Mesodermal cell (in vitro differentiated cells): ENCODE results near the gene ZFAND5.

Experiments used
- H3K27ac ChIP-seq: 2 replicates; pipeline ENCODE4 v1.7.0; 2013; ENCODE audit warnings: mild to moderate bottlenecking, low read depth, low read length, moderate library complexity; ENCODE audit not compliant: severe bottlenecking
- H3K36me3 ChIP-seq: 2 replicates; pipeline ENCODE4 v1.7.1; 2013; ENCODE audit warnings: mild to moderate bottlenecking, low read length, moderate library complexity; ENCODE audit not compliant: control insufficient read depth, insufficient read depth
- H3K4me1 ChIP-seq: one replicate; pipeline ENCODE4 v1.7.1; 2013; ENCODE audit warnings: mild to moderate bottlenecking, low read length; ENCODE audit not compliant: insufficient read depth, control insufficient read depth, poor library complexity, severe bottlenecking
- H3K4me3 ChIP-seq: 2 replicates; pipeline ENCODE4 v1.7.0; 2013; ENCODE audit warnings: low read length, control low read depth, mild to moderate bottlenecking; ENCODE audit not compliant: insufficient read depth, poor library complexity, severe bottlenecking; ENCODE audit errors: extremely low read depth
- H3K9me3 ChIP-seq: 2 replicates; pipeline ENCODE4 v1.7.1; 2013; ENCODE audit warnings: mild to moderate bottlenecking, low read length, moderate library complexity; ENCODE audit not compliant: control insufficient read depth
- WGBS, 2 experiments: methylation state at CpG; one replicate each; pipeline ENCODE4 v1.1.5; 2013; ENCODE audit warnings: missing lambda C conversion rate in 2 of 2; ENCODE audit not compliant: insufficient coverage in 2 of 2; 5-methylcytosine and 5-hydroxymethylcytosine counted together

The ZFAND5 gene

DNA sequence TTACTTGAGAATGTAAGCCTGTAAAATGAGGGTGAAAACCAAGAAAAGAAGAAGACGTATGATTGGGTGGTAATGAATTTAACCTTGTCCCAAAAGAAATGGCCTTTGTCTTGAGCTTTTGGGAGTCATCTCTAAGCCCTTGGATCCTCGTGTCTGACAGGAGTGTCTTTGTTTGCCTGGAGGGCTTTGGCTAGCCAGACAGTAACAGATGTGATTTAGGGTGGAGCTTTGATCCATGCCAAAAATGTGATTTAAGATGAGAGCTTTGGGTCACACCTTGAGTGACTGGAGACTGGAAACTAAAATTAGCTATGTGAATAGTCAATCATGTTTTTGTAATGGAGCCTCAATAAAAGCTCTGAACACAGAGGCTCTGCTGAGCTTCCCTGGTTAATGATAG, 25.9 kb upstream of the ZFAND5 start:
- no peaks in the 10 kb centered on the region for H3K9me3 ChIP-seq
- WGBS, 2 experiments = 88 to 96% methylated on average over 2 of the region's 2 CpGs
- no peaks in the 10 kb centered on the region for H3K36me3 ChIP-seq
- no peak overlapping the region for H3K27ac ChIP-seq
- H3K4me3 ChIP-seq = no peak overlapping the region
- no peaks in the 10 kb centered on the region for H3K4me1 ChIP-seq

DNA sequence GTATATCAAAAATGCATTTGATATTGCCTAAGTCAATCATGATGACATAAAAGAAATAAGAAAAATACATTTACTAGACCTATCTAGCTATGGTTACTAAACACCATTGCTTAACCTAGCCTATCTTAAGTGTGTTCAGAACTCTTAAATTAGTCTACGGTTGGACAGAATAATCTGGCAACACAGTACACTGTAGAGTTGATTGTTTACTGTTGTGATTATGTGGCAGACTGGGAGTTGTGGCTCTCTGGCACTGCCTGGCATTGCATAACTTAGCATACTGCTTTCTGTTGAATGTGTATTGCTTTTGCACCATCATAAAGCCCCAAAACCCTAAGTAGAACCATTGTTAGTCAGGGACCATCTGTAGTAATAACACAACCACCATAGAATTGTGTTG, 21.2 kb upstream of the ZFAND5 start:
- no CpG with 5 or more reads among the region's 1 CpG for WGBS, 2 experiments
- H3K36me3 ChIP-seq = no peaks in the 10 kb centered on the region
- H3K27ac ChIP-seq = no peak overlapping the region
- no peaks in the 10 kb centered on the region for H3K4me1 ChIP-seq
- H3K4me3 ChIP-seq = no peak overlapping the region
- H3K9me3 ChIP-seq = no peaks in the 10 kb centered on the region

DNA sequence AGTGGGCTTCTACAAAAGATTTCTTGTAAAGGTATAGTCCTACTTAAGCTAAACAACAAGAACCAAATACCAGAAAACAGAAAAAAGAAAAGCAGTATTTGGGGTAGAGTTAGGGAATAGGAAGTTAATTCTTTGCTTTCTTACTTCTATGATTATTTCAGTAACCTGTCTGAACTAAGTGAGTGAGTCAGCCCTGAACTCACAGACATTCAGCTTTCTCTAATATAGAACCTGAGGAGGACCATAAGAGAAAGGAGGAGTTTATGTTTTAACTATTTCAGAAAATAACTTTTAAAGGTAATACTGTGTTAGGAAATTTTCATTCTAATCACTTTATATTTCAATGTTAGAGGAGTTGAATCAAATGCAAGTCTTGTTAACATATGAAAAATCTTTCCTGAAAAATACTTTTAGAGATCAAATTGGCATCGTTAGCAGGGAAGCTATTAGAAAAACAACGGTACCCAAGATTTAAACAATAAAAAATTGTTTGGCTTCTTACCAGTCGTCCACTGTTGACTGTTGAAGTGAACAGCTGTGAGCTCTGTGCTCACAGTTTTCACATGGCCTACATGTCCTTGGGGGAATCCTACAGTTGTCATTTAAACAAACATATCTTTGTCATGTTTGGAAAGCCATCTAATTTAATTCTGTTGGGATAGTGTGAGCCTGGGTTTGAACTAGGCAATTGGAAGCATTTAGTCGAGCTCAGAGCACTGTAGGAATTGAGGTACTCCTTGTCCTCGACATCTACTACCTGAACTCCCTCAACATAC, 19.9 kb upstream of the ZFAND5 start:
- 85 to 94% methylated on average over 3 of the region's 5 CpGs for WGBS, 2 experiments
- no peak overlapping the region for H3K4me3 ChIP-seq
- no peaks in the 10 kb centered on the region for H3K9me3 ChIP-seq
- no peaks in the 10 kb centered on the region for H3K4me1 ChIP-seq
- H3K36me3 ChIP-seq = no peaks in the 10 kb centered on the region
- no peak overlapping the region for H3K27ac ChIP-seq

DNA sequence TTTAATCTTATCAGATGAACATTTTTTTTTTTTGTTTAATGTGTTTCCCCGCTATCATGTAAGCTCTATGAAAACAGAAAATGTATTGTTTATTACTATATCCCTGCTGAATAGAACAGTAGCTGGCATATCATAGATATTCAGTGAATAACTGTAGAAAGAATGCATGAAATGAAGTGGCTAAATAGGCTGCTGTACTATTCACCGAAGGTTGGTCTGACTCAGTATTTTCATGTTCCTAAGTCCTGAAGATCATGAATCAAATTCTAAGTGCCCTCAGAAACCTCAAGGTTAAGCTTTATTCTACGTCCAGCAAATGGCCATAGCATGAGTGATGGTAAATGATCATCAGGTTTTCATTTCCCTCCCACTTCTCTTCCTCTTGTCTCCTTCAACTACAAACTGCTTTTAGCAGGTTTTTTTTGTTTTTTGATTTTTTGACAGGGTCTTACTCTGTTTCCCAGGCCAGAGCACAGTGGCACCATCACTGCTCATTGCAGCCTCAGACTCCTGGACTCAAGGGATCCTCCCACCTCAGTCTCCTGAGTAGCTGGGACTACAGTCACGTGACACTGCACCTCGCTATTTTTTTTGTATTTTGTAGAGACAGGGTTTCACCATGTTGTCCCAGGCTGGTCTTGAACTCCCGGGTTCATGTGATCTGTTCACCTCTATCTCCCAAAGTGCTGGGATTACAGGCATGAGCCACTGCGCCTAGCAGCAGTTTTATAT, 19.1 kb upstream of the ZFAND5 start:
- Histone ChIP-seq H3K36me3 (no peaks in the 10 kb centered on the region), H3K9me3 (no peaks in the 10 kb centered on the region), H3K4me3 (no peak overlapping the region), H3K4me1 (no peaks in the 10 kb centered on the region), H3K27ac (no peak overlapping the region)
- 68 to 90% methylated on average over 2 to 3 of the region's 7 CpGs for WGBS, 2 experiments

DNA sequence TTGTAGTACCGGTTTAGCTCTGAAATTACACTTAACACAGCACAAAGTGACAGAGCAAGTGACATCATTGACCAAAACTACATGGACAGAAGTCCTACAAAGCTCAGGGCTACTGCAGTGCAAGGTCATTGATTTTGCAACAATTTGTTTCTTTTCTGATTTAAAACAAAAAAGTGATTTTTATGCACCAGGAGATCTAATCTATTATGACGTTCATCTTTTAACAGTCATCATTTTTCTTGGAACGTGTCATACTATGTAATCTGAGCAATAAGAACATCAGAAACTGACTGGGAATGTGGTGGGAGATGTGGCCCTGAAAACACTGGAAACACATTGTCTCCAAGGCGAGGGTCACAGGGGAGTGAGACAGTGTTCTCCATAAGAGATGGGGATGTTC, 17.4 kb upstream of the ZFAND5 start:
- no peak overlapping the region for H3K27ac ChIP-seq
- no peaks in the 10 kb centered on the region for H3K4me1 ChIP-seq
- no peaks in the 10 kb centered on the region for H3K9me3 ChIP-seq
- no peak overlapping the region for H3K4me3 ChIP-seq
- H3K36me3 ChIP-seq = no peaks in the 10 kb centered on the region
- WGBS, 2 experiments = 90% methylated on average over 2 of the region's 4 CpGs

DNA sequence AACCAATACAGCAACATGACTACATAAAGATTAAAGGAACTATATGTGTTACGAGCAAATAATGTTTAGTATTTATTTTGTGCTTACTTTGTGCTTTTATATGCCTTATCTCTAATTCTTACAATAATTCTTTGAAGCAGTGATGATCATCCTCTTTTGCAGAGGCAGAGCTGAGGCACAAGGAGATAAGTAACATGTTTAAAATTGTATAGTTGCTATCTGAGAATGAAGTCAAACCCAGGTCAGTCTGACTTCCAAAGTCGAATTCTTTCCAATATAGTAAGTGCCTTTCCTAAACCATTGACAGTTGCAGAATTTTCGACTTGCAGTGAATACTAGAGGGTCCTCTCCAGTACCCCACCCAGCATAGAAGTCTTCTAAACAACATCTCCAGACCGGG, 12.0 kb upstream of the ZFAND5 start:
- H3K9me3 ChIP-seq = no peaks in the 10 kb centered on the region
- no peaks in the 10 kb centered on the region for H3K36me3 ChIP-seq
- H3K4me3 ChIP-seq = no peak overlapping the region
- H3K4me1 ChIP-seq = no peaks in the 10 kb centered on the region
- H3K27ac ChIP-seq = no peak overlapping the region
- 95 to 100% methylated on average over 3 of the region's 4 CpGs for WGBS, 2 experiments

DNA sequence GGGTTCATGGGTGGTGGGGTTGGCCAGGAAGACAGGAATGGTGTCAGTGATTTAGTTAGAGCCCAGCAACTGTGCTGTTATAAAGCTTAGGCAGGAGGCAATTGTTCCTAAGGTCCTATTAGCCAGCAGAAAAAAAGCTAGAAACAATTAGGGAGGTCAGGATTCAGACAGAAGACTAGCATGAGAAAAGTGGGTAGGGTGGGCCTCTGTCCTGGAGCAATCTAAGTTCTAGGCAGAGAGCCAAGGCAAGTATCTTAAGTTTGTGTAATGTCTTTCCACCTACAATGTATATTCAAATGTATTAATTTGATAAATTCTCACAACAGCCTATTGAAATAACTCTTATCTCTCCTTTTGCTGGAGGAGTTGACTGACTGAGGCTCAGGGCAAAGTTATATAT, 6.1 kb upstream of the ZFAND5 start:
- Histone ChIP-seq H3K27ac (no peak overlapping the region), H3K36me3 (no peaks in the 10 kb centered on the region), H3K9me3 (no peaks in the 10 kb centered on the region), H3K4me3 (no peak overlapping the region), H3K4me1 (peaks cover 2% of the 10 kb centered on the region)

DNA sequence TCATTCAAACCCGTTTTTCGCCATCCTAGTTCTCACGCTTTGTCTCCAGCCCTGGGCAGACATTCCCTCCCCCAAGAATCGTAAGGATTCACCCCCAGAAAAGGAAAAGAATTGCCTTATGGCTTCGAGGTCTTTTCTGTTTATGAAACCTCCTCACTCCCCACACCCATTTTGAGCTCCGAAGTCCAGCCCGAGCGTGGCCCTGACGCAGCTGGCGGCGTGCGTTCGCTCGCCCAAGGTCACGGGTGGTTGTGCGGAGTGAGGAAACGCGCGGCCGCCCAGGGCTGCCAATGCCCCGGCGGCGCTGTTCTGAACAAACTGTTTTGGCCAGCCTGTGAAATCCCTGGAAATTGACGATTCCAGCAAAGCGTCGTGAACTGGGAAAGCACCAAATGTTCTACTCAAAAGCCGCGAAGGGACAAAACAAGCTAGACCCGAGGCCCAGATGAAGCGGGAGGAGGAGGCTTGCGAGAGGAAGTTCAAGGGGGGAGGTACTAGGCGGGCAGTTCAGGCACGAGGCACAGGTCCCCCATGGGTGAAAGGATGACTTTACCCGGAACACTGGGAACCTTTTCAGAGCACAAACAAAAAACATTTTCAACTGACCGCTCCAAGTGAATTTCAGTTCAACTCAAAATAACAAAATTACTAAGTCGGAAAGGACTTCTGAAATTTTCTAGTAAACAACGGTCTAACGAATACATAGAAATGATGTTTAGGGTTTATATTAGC, 683 bp upstream of the ZFAND5 start:
- Histone ChIP-seq H3K9me3 (no peaks in the 10 kb centered on the region), H3K36me3 (peaks cover 10% of the 10 kb centered on the region), H3K4me1 (peaks cover 2% of the 10 kb centered on the region), H3K27ac (peak overlapping the region; percentile 99), H3K4me3 (peak overlapping the region; percentile 82)
- WGBS, 2 experiments = 2 to 5% methylated on average over 29 to 33 of the region's 38 CpGs

DNA sequence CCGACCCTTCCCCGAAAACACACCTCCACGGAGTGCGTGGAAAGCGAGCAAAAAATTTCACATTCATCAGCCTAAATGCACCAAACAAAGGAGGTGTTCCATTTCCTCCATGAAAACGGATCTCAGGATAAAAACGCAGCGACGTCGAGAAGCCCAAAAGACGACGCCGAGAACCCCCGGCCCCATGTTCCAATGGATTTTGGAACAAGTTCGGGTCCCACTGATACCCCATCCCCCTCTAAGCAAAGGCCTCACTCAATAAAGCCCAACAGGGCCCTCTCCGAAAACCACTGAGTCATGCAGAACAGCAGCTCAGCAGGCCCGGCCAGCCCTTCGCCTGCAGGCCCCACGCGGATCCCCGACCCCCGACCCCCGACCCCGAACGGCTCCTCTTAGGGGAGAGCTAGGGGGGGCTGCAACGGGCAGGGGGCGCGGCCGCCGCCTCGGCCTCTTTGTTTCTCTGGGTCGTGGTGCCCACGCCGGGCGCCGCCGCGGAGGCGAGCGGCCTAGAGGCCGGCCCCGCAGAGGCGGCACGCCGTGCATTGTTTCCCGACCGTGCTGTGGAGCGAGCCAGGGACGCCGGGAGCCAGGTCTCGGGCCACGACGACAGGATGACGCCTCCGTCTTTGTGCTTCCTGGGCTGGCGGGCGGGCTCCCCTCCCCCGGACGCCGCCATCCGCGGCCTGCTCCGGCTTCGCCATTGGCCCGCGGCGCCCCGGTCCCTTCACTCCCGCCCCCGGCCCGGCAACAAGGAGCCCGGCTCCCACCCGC, 915 bp downstream of the ZFAND5 start:
- WGBS, 2 experiments = 0% methylated on average over 44 to 53 of the region's 73 CpGs
- H3K4me1 ChIP-seq = peaks cover 14% of the 10 kb centered on the region
- peak overlapping the region; percentile 82 for H3K4me3 ChIP-seq
- H3K36me3 ChIP-seq = peaks cover 20% of the 10 kb centered on the region
- H3K27ac ChIP-seq = peak overlapping the region; percentile 99
- H3K9me3 ChIP-seq = no peaks in the 10 kb centered on the region

DNA sequence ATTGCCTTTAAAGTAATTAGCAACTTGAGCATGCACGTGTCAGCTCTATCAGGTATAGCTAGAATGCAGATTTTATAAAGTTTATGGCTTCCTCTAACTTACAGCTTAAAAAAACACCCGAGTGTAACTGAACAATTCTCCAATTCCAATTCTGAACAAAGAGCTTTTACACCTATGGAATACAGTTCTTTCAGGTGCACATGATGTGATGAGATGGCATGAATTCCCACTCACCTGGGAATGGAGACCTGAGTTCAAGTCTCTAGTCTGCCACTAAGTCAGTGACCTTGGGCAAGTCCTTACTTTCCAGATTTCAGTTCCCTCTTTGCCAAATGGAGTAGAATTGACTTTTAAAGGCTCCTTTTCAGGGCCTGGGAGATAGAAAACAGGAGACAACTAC, 1.8 kb downstream of the ZFAND5 start:
- H3K27ac ChIP-seq = peak overlapping the region; percentile 99

More for the DNA sequence above, 1.8 kb downstream of the ZFAND5 start:
- H3K9me3 ChIP-seq = no peaks in the 10 kb centered on the region
- peaks cover 18% of the 10 kb centered on the region for H3K4me1 ChIP-seq
- peak overlapping the region; percentile 82 for H3K4me3 ChIP-seq
- H3K36me3 ChIP-seq = peaks cover 28% of the 10 kb centered on the region
- WGBS, 2 experiments = 10% methylated on average over 2 of the region's 2 CpGs; no CpG with 5 or more reads in 1 of the 2 experiments
